Caco-2 (cell line): Measurements from ENCODE around the gene ALDOB. TPM values are rescaled to one million over a fixed set of nuclear protein-coding genes. Genes with fewer than 3 reads are reported as not detected.

Source experiments
- BruUV-seq: library from RNA; stranded (reverse); fragments of 400-500 nt; replicated peaks from 2 replicates; lab custom pipeline; 2021; lab: Mats Ljungman, UMichigan
- CTCF ChIA-PET: fragments of 300-600 bp; sonication (Branson Sonifier 250); formaldehyde crosslinking; loops from one replicate; lab custom pipeline; 2022; ENCODE audit warnings: antibody characterized with exemption; lab: Charles Lee
- POLR2A ChIA-PET: fragments of 300-600 bp; sonication (Branson Sonifier 250); formaldehyde crosslinking; loops from one replicate; lab custom pipeline; 2022; ENCODE audit warnings: antibody characterized with exemption; lab: Charles Lee
- DNase-seq, 2 experiments: peaks; one replicate each; pipeline versions ENCODE4 v3.0.0 to v3.0.0-alpha.2; 2020 to 2022
- H3K27me3 ChIP-seq: replicated peaks from 2 replicates; pipeline ENCODE4 v1.6.0; 2011; ENCODE audit warnings: low read length; ENCODE audit not compliant: control insufficient read depth, insufficient read depth
- H3K36me3 ChIP-seq: 2 replicates; pipeline ENCODE4 v1.5.1; 2011; ENCODE audit warnings: low read length; ENCODE audit not compliant: control insufficient read depth, insufficient read depth
- H3K4me1 ChIP-seq: fragments of 250-450 bp; sonication (Bioruptor Pico); 2 replicates; pipeline ENCODE4 v1.5.1; 2020; ENCODE audit warnings: mild to moderate bottlenecking
- H3K4me3 ChIP-seq: 2 replicates; pipeline ENCODE4 v1.5.1; 2011; ENCODE audit warnings: low read depth, mild to moderate bottlenecking, control low read depth, low read length
- H3K9me3 ChIP-seq: fragments of 250-450 bp; sonication (Bioruptor Pico); 2 replicates; pipeline ENCODE4 v1.5.1; 2020; ENCODE audit warnings: mild to moderate bottlenecking, moderate library complexity
- H3K27ac Mint-ChIP-seq: one replicate; pipeline ENCODE4 v1.8.0; 2022; ENCODE audit warnings: mixed read lengths; ENCODE audit not compliant: unreplicated experiment
- H3K27me3 Mint-ChIP-seq: one replicate; pipeline ENCODE4 v1.8.0; 2022; ENCODE audit warnings: mixed read lengths; ENCODE audit not compliant: insufficient read depth, unreplicated experiment
- H3K36me3 Mint-ChIP-seq: one replicate; pipeline ENCODE4 v1.8.0; 2022; ENCODE audit warnings: mild to moderate bottlenecking, mixed read lengths; ENCODE audit not compliant: insufficient read depth, unreplicated experiment
- H3K4me1 Mint-ChIP-seq: one replicate; pipeline ENCODE4 v1.8.0; 2022; ENCODE audit warnings: low read depth, mixed read lengths; ENCODE audit not compliant: unreplicated experiment
- H3K4me3 Mint-ChIP-seq: one replicate; pipeline ENCODE4 v1.8.0; 2022; ENCODE audit warnings: mild to moderate bottlenecking, moderate library complexity, mixed read lengths; ENCODE audit not compliant: unreplicated experiment
- H3K9me3 Mint-ChIP-seq: one replicate; pipeline ENCODE4 v1.8.0; 2022; ENCODE audit warnings: mixed read lengths; ENCODE audit not compliant: unreplicated experiment
- intact Hi-C: fragments of 100-400 bp; cut with micrococcal nuclease; formaldehyde crosslinking; loops from one replicate; pipeline ENCODE4 v1.10.0; 2022; ENCODE audit not compliant: unreplicated experiment
- total RNA-seq: library from RNA; stranded (reverse); gene quantifications from 2 replicates; pipeline ENCODE4 v1.2.3, GENCODE V29; 2022
- TF ChIP-seq, protein P1 (sequence below), 2 experiments: fragments of 200-600 bp in 1 of 2; IDR thresholded peaks; 1 replicate in 1 of 2; 2 replicates in 1 of 2; pipeline versions ENCODE4 v1.5.1 to v1.8.0; 2011 to 2022; ENCODE audit warnings: antibody characterized with exemption in 1 of 2, control low read depth in 1 of 2, inconsistent platforms in 1 of 2, low read depth in 1 of 2, low read length in 1 of 2, mild to moderate bottlenecking in 1 of 2, moderate library complexity in 1 of 2; ENCODE audit not compliant: insufficient read depth in 1 of 2, severe bottlenecking in 1 of 2, unreplicated experiment in 1 of 2

The ALDOB gene
- total RNA-seq, 1 experiment from 2014 or later: 0.18 TPM

DNA sequence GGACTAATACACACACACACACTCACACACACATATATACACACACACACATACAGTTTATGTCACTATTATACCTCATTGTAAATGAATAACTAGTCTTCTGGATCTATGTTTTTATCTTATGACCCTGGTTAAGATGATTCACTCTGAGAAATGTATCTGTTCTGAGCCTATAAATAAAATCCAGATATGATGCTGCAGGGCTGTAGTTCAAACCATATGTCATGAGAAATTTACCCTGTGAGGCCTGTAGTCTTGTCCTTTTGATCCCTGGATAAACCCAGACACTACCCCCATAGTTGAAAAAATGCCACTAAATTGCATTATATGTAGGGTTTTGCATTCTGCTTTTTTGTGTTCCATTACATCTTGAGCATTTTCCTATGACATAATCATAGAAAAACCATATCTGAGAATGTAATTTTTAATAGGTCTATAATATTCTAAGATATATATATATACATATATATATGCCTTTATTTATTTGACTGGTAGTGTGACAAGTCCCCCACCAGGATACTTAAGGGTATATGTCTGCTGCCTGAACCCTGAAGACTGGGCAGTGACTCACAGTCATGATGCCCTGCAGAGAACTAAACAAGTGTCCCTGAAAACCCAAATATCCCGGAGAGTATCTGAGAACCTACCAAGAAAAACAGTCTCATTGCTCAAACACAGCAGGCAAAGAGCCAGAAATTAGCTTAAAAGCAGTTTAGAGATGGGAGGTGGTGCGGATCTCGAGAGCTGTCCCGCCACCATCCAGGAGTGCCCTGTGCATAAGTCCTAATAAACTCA lies 18.4 kb upstream of the ALDOB start:
- CTCF ChIA-PET: no interaction called here
- intact Hi-C loops: no loop called here

DNA sequence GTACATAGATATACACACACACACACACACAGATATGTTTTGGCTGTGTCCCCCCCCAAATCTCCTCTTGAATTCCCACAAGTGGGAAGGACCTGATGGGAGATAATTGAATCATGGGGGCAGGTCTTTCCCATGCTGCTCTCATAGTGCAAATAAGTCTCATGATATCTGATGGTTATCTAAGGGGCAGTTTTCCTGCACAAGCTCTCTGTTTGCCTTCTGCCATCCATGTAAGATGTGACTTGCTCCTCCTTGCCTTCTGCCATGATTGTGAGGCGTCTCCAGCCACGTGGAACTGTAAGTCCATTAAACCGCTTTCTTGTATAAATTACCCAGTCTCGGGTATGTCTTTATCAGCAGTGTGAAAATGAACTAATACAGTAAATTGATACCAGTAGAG lies 15.9 kb upstream of the ALDOB start:
- Histone ChIP-seq H3K4me1 (peaks cover 6% of the 10 kb centered on the region; the same call in 1 of the 2 replicates), H3K4me3 (no peak overlapping the region), H3K27me3 (no peaks in the 10 kb centered on the region), H3K9me3 (peaks cover 4% of the 10 kb centered on the region; the same call in 1 of the 2 replicates), H3K36me3 (no peaks in the 10 kb centered on the region)
- H3K27ac Mint-ChIP-seq: no peak overlapping the region
- H3K9me3 Mint-ChIP-seq: peaks cover 21% of the 10 kb centered on the region
- TF ChIP-seq, protein P1, sequence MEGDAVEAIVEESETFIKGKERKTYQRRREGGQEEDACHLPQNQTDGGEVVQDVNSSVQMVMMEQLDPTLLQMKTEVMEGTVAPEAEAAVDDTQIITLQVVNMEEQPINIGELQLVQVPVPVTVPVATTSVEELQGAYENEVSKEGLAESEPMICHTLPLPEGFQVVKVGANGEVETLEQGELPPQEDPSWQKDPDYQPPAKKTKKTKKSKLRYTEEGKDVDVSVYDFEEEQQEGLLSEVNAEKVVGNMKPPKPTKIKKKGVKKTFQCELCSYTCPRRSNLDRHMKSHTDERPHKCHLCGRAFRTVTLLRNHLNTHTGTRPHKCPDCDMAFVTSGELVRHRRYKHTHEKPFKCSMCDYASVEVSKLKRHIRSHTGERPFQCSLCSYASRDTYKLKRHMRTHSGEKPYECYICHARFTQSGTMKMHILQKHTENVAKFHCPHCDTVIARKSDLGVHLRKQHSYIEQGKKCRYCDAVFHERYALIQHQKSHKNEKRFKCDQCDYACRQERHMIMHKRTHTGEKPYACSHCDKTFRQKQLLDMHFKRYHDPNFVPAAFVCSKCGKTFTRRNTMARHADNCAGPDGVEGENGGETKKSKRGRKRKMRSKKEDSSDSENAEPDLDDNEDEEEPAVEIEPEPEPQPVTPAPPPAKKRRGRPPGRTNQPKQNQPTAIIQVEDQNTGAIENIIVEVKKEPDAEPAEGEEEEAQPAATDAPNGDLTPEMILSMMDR (IDR thresholded peaks at IDR 0.05; ENCODE audit: insufficient read depth in 1 of 2, low read depth in 1 of 2, low read length in 1 of 2, severe bottlenecking in 1 of 2, unreplicated experiment in 1 of 2): no peak
- POLR2A ChIA-PET: no interaction called here
- no peak for DNase-seq
- intact Hi-C loops: no loop called here
- peaks cover 8% of the 10 kb centered on the region for H3K4me1 Mint-ChIP-seq
- H3K36me3 Mint-ChIP-seq: peaks cover 6% of the 10 kb centered on the region
- no TSS peak for BruUV-seq
- H3K27me3 Mint-ChIP-seq: no peaks in the 10 kb centered on the region
- CTCF ChIA-PET: no interaction called here
- no peak overlapping the region for H3K4me3 Mint-ChIP-seq

More for the DNA sequence above, 18.4 kb upstream of the ALDOB start:
- peaks cover 6% of the 10 kb centered on the region for H3K36me3 Mint-ChIP-seq
- no TSS peak for BruUV-seq
- POLR2A ChIA-PET: no interaction called here
- H3K27ac Mint-ChIP-seq: no peak overlapping the region
- peaks cover 21% of the 10 kb centered on the region for H3K9me3 Mint-ChIP-seq
- H3K27me3 Mint-ChIP-seq: no peaks in the 10 kb centered on the region
- TF ChIP-seq, protein P1 (IDR thresholded peaks at IDR 0.05; ENCODE audit: insufficient read depth in 1 of 2, low read depth in 1 of 2, low read length in 1 of 2, severe bottlenecking in 1 of 2, unreplicated experiment in 1 of 2): no peak
- H3K4me1 Mint-ChIP-seq: no peaks in the 10 kb centered on the region
- H3K4me3 Mint-ChIP-seq: no peak overlapping the region
- H3K27me3 ChIP-seq: no peaks in the 10 kb centered on the region
- no peaks in the 10 kb centered on the region for H3K36me3 ChIP-seq
- DNase-seq: no peak
- peaks cover 4% of the 10 kb centered on the region; the same call in 1 of the 2 replicates for H3K9me3 ChIP-seq
- H3K4me1 ChIP-seq: no peaks in the 10 kb centered on the region
- H3K4me3 ChIP-seq: no peak overlapping the region

DNA sequence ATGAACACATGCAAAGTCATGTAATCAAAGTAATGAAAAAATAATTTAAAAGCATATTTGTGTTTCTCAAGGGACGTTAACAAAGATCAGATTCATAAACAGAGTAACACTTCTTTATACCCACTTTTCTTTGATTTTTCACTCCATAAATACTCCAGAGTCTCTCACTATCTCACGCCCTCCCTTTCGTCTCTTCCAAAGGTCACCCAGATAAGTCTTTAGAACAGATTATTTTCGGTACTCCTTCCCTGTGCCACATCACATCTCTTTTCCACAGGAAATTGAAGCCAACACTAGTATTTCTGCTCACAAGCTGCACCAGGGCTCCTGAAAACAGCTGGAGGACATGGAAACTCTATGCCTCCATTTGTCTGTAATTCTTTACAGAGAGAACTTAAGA lies 15.4 kb upstream of the ALDOB start:
- no peak for DNase-seq
- Histone ChIP-seq H3K9me3 (peaks cover 4% of the 10 kb centered on the region; the same call in 1 of the 2 replicates), H3K27me3 (no peaks in the 10 kb centered on the region), H3K36me3 (no peaks in the 10 kb centered on the region), H3K4me3 (no peak overlapping the region), H3K4me1 (peaks cover 6% of the 10 kb centered on the region; the same call in 1 of the 2 replicates)
- ChIA-PET CTCF (no interaction called here), POLR2A (no interaction called here)
- H3K27ac Mint-ChIP-seq: no peak overlapping the region
- TF ChIP-seq, protein P1 (IDR thresholded peaks at IDR 0.05; ENCODE audit: insufficient read depth in 1 of 2, low read depth in 1 of 2, low read length in 1 of 2, severe bottlenecking in 1 of 2, unreplicated experiment in 1 of 2): no peak
- intact Hi-C loops: no loop called here
- peaks cover 21% of the 10 kb centered on the region for H3K9me3 Mint-ChIP-seq
- peaks cover 6% of the 10 kb centered on the region for H3K36me3 Mint-ChIP-seq
- H3K27me3 Mint-ChIP-seq: no peaks in the 10 kb centered on the region
- no peak overlapping the region for H3K4me3 Mint-ChIP-seq
- BruUV-seq: no TSS peak
- H3K4me1 Mint-ChIP-seq: peaks cover 8% of the 10 kb centered on the region
